Fibroblast of lung (primary cell): ENCODE data around the gene CFAP74. TPM values are rescaled to one million over a fixed set of nuclear protein-coding genes. Genes with fewer than 3 reads are reported as not detected.

Experiments
- DNase-seq, 2 donors: peaks; one replicate each; pipeline versions ENCODE4 v3.0.0 to v3.0.0-alpha.2; 2010; ENCODE audit warnings: low read depth in 2 of 2
- H2AFZ ChIP-seq: 2 replicates; pipeline ENCODE4 v1.5.1; 2012; ENCODE audit warnings: low read length, control low read depth, inconsistent platforms
- H3K27ac ChIP-seq: 2 replicates; pipeline ENCODE4 v1.5.1; 2011; ENCODE audit warnings: low read length, control low read depth; ENCODE audit not compliant: insufficient read depth
- H3K27me3 ChIP-seq: 2 replicates; pipeline ENCODE4 v1.5.1; 2011; ENCODE audit warnings: mild to moderate bottlenecking, low read length; ENCODE audit not compliant: control insufficient read depth, insufficient read depth
- H3K36me3 ChIP-seq: 2 replicates; pipeline ENCODE4 v1.5.1; 2011; ENCODE audit warnings: low read length; ENCODE audit not compliant: control insufficient read depth, insufficient read depth
- H3K4me1 ChIP-seq: 2 replicates; pipeline ENCODE4 v1.5.1; 2011; ENCODE audit warnings: low read length; ENCODE audit not compliant: control insufficient read depth, insufficient read depth; ENCODE audit errors: extremely low read depth
- H3K4me2 ChIP-seq: 2 replicates; pipeline ENCODE4 v1.5.1; 2011; ENCODE audit warnings: low read length, control low read depth; ENCODE audit not compliant: insufficient read depth; ENCODE audit errors: extremely low read depth
- H3K4me3 ChIP-seq, 4 experiments: fragments of 200-600 bp in 1 of 4; sonication (generic) in 1 of 4; replicated peaks in 1 of 4; 2 replicates each; pipeline ENCODE4 v1.5.1; 2011 to 2016; ENCODE audit warnings: low read length in 4 of 4, low read depth in 3 of 4, mild to moderate bottlenecking in 3 of 4, control low read depth in 2 of 4, inconsistent platforms in 1 of 4, mixed read lengths in 1 of 4; ENCODE audit not compliant: insufficient read depth in 1 of 4; ENCODE audit errors: control extremely low read depth in 1 of 4
- H3K79me2 ChIP-seq: 2 replicates; pipeline ENCODE4 v1.5.1; 2012; ENCODE audit warnings: mild to moderate bottlenecking, low read length, inconsistent platforms; ENCODE audit not compliant: control insufficient read depth, insufficient read depth
- H3K9ac ChIP-seq: 2 replicates; pipeline ENCODE4 v1.5.1; 2011; ENCODE audit warnings: mild to moderate bottlenecking, low read length, control low read depth; ENCODE audit not compliant: insufficient read depth
- H3K9me3 ChIP-seq: 2 replicates; pipeline ENCODE4 v1.5.1; 2012; ENCODE audit warnings: low read depth, low read length; ENCODE audit not compliant: control insufficient read depth, insufficient read depth
- H4K20me1 ChIP-seq: 2 replicates; pipeline ENCODE4 v1.5.1; 2011; ENCODE audit warnings: low read length; ENCODE audit not compliant: control insufficient read depth, insufficient read depth; ENCODE audit errors: extremely low read depth
- EZH2 ChIP-seq: IDR thresholded peaks from 2 replicates; pipeline ENCODE4 v1.5.1; 2012; ENCODE audit warnings: low read length, control low read depth, mild to moderate bottlenecking; ENCODE audit errors: missing control alignments
- polyA plus RNA-seq, 2 donors: library from polyadenylated mRNA; depleted of rRNA in 1 of 2; stranded (reverse) in 1 of 2; unstranded in 1 of 2; fragments of >200 nt; gene quantifications; 2 replicates each; pipeline ENCODE4 v1.2.1, GENCODE V29; 2011 to 2012; ENCODE audit warnings: missing spikeins in 1 of 2
- total RNA-seq: library from RNA; depleted of rRNA; stranded (reverse); fragments of >200 nt; gene quantifications from 2 replicates; pipeline ENCODE4 v1.2.1, GENCODE V29; 2014
- TF ChIP-seq, protein P1 (sequence below), 2 donors: IDR thresholded peaks in 1 of 2; conservative IDR thresholded peaks in 1 of 2; 1 replicate in 1 of 2; 2 replicates in 1 of 2; pipeline ENCODE4 v1.5.1; 2011 to 2012; ENCODE audit warnings: low read length in 2 of 2, control low read depth in 1 of 2, inconsistent platforms in 1 of 2, low read depth in 1 of 2, mild to moderate bottlenecking in 1 of 2

The CFAP74 gene
- total and polyA plus RNA-seq, 2 donors (not counting 1 experiment from before 2014, with no cell fraction given) = not detected

DNA sequence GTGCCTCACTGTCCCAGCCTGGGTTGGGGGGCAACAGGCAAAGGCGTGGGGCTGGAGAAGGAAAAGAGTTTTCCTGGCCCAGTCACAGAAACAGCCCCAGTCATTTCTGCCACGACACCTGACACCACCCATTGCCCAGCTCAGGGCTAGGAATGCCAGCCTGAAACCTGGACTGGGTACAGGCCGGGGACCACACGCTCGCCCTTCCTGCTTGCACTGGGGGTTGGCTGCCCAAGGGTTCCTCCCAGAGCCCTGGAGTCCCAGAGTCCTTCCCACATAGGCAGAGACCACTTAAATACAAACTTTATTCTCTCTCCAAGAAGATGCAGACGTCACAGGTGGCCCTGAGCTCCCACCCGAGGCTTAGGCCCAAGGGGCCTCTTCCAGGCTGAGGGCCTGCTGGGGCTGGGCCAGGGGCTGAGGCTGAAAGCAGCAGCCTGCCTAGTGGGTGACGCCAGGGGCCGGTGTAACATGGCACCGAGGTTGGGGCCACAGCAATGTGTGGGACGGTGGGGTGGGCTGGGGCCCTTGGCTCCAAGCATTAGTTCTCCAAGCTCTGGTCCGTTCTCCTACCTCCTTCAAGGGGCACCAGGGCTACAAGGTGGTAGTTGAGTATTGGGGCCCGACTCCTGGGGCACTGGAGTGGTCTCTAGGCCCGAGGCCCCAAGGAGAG lies 86.1 kb downstream of the CFAP74 start:
- no peak for TF ChIP-seq EZH2
- TF ChIP-seq, protein P1, sequence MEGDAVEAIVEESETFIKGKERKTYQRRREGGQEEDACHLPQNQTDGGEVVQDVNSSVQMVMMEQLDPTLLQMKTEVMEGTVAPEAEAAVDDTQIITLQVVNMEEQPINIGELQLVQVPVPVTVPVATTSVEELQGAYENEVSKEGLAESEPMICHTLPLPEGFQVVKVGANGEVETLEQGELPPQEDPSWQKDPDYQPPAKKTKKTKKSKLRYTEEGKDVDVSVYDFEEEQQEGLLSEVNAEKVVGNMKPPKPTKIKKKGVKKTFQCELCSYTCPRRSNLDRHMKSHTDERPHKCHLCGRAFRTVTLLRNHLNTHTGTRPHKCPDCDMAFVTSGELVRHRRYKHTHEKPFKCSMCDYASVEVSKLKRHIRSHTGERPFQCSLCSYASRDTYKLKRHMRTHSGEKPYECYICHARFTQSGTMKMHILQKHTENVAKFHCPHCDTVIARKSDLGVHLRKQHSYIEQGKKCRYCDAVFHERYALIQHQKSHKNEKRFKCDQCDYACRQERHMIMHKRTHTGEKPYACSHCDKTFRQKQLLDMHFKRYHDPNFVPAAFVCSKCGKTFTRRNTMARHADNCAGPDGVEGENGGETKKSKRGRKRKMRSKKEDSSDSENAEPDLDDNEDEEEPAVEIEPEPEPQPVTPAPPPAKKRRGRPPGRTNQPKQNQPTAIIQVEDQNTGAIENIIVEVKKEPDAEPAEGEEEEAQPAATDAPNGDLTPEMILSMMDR (conservative IDR thresholded peaks at IDR 0.05 in 1 of 2, IDR thresholded peaks at IDR 0.05 in 1 of 2; ENCODE audit: low read depth in 1 of 2, low read length in 2 of 2) = no peak
- Histone ChIP-seq H3K27me3 (peaks cover 4% of the 10 kb centered on the region), H2AFZ (no peak overlapping the region), H3K79me2 (no peaks in the 10 kb centered on the region), H3K27ac (no peak overlapping the region), H3K4me3 (no peak overlapping the region), H3K4me2 (no peak overlapping the region), H3K9ac (no peak overlapping the region), H3K36me3 (no peaks in the 10 kb centered on the region), H3K4me1 (peaks cover 6% of the 10 kb centered on the region), H3K9me3 (no peaks in the 10 kb centered on the region), H4K20me1 (no peaks in the 10 kb centered on the region)
- no peak for DNase-seq

DNA sequence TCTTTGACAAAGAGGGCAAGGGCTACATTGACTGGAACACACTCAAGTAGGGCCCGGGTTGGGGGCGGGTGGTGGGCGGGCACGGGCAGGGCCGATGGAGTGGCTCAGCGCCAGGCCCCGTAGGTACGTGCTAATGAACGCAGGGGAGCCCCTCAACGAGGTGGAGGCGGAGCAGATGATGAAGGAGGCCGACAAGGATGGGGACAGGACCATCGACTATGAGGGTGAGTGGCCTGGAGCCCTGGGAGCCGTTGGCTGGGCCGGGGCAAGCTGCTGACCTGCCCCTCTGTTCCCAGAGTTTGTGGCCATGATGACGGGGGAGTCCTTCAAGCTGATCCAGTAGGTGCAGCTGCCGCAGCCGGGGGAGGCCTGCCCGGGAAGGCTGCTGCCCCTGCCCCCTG lies 86.7 kb downstream of the CFAP74 start:
- DNase-seq = no peak
- peaks cover 4% of the 10 kb centered on the region for H3K27me3 ChIP-seq

DNA sequence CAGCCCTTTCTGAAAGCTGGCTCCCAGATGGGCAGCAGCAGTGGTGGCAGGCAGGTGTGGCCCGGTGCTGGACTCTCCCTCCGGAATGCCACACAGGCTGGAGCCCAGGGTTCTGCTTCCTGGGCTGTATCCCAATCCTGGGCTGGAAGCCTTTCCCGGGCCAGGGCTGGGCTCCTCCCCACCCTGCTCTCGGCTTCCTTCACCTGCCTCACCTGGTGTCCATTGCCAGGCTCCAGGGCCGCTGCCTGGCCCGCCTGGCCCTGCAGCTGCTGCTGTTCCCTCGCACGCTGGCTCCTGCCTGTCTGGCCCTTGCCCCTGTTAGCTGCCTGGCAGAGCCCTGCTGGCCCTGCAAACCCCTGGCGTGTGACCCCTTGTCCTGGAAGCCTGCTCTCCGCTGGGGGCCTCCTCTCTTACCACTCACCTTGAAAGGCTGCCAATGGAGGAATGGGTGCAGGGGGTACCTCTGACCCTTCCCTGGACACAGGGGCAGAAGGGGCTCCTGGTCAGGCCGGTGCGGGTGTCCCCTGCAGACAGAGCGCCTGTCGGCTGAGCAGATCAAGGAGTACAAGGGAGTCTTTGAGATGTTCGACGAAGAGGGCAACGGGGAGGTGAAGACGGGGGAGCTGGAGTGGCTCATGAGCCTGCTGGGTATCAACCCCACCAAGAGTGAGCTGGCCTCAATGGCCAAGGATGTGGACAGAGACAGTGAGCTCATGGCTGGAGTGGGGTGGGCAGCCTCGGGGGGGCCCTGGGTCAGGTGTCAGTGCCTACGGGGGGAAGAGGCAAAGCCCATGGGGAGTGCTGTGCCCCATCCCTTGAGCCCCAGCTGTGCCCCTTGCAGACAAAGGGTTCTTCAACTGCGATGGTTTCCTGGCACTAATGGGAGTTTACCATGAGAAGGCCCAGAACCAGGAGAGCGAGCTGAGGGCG lies 87.4 kb downstream of the CFAP74 start:
- no peaks in the 10 kb centered on the region for H3K79me2 ChIP-seq
- H3K9ac ChIP-seq = no peak overlapping the region
- no peaks in the 10 kb centered on the region for H4K20me1 ChIP-seq

More for the DNA sequence above, 86.7 kb downstream of the CFAP74 start:
- H3K27ac ChIP-seq = no peak overlapping the region
- no peaks in the 10 kb centered on the region for H4K20me1 ChIP-seq
- no peak overlapping the region for H2AFZ ChIP-seq
- no peak overlapping the region for H3K4me3 ChIP-seq
- no peaks in the 10 kb centered on the region for H3K9me3 ChIP-seq
- no peaks in the 10 kb centered on the region for H3K79me2 ChIP-seq
- H3K9ac ChIP-seq = no peak overlapping the region
- TF ChIP-seq EZH2 = no peak
- TF ChIP-seq, protein P1 (conservative IDR thresholded peaks at IDR 0.05 in 1 of 2, IDR thresholded peaks at IDR 0.05 in 1 of 2; ENCODE audit: low read depth in 1 of 2, low read length in 2 of 2) = no peak
- peaks cover 6% of the 10 kb centered on the region for H3K4me1 ChIP-seq
- no peak overlapping the region for H3K4me2 ChIP-seq
- H3K36me3 ChIP-seq = no peaks in the 10 kb centered on the region

More for the DNA sequence above, 87.4 kb downstream of the CFAP74 start:
- Histone ChIP-seq H3K4me3 (no peak overlapping the region), H3K27me3 (peaks cover 4% of the 10 kb centered on the region), H3K4me2 (no peak overlapping the region), H3K27ac (no peak overlapping the region), H2AFZ (no peak overlapping the region), H3K36me3 (no peaks in the 10 kb centered on the region), H3K9me3 (no peaks in the 10 kb centered on the region), H3K4me1 (peaks cover 6% of the 10 kb centered on the region)
- DNase-seq = no peak
- TF ChIP-seq, protein P1 (conservative IDR thresholded peaks at IDR 0.05 in 1 of 2, IDR thresholded peaks at IDR 0.05 in 1 of 2; ENCODE audit: low read depth in 1 of 2, low read length in 2 of 2) = no peak
- no peak for TF ChIP-seq EZH2
